Measurements from ENCODE around the gene PSMD1. TPM values are rescaled to one million over a fixed set of nuclear protein-coding genes. Genes with fewer than 3 reads are reported as not detected.

PSMD1 gene
- total RNA-seq, 4 donors from 2014 or later = 53.9 to 86.9 (median 64.4) TPM

DNA sequence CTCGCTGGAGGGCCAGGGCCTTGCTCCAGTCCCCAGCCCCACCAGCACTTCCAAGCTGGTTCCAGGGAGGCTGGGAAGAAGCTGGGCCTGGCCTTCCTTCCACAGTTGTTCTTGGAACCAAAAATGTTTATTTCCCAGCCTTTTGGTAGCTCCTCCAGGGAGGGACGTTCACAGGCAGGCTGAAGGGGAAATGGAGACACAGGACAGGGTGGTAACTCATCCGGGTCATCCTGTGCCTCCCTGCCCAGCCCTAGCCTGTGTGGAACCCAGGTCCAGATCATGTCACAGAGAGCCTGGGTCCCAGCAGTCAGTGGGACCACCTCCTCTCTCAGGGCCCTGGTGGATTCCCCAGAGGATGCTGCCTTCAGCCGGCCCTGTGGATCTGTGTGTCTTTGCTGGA, 129.2 kb downstream of the PSMD1 start:
- no peak for TF ChIP-seq CTCF (IDR thresholded peaks at IDR 0.05; ENCODE audit: low read depth)

- TF ChIP-seq CTCF (IDR thresholded peaks at IDR 0.05; ENCODE audit: low read depth) = no peak
These were observed 129.7 kb downstream of the PSMD1 start for GRCh38 chr2:231186325-231186724.

- TF ChIP-seq CTCF (IDR thresholded peaks at IDR 0.05; ENCODE audit: low read depth) = no peak
These were observed 131.3 kb downstream of the PSMD1 start for GRCh38 chr2:231187736-231188505.

DNA sequence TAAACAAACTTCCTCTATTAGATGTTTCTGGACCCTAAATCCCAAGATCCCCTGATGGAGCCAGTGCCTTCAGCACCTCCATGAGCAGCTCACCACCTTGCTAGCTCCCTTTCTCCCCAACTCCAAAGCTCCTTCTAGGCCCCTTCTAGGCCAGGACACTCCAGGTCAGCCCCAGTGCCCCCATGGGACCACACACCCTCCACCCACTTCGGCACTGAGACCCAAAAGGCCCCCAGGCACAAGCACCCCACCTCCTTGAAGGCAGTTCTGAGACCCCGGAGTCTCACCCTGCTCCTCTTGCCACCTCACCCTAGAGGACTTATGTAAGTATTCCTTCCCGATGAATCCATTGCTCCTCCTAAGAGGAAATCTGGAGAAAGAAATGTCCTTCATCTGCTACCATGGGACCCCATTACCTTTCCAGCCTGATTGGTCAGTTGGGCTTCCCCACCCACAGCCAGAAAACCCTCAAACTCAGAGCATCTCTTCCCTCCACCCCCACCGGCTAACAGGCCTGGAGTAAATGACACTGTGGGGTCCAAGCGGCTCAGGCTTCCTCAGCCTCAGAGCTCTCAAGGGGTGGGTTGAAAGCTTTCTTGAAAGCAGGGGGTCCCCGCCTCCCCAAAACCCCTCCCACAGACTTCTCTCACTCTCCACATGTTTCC, 132.0 kb downstream of the PSMD1 start:
- TF ChIP-seq CTCF (IDR thresholded peaks at IDR 0.05; ENCODE audit: low read depth) = no peak

DNA sequence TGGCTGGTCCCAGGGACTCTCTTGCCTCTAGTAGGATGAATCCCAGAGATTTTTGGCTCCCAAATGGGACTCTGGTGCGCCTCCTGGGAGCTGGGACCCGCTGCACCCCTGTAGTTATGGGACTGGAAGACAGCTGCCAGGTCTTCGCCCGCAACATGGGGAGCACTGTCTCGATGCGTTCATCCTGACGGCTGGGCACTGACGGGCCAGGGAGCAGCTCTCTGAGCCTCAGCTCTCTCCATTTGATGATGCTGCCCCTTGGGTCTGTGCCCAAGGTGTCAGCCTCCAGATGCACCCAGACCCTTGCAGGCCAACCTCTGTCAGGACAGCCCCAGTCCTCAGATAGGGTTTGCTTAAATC, 132.5 kb downstream of the PSMD1 start:
- no peak for TF ChIP-seq CTCF (IDR thresholded peaks at IDR 0.05; ENCODE audit: low read depth)

DNA sequence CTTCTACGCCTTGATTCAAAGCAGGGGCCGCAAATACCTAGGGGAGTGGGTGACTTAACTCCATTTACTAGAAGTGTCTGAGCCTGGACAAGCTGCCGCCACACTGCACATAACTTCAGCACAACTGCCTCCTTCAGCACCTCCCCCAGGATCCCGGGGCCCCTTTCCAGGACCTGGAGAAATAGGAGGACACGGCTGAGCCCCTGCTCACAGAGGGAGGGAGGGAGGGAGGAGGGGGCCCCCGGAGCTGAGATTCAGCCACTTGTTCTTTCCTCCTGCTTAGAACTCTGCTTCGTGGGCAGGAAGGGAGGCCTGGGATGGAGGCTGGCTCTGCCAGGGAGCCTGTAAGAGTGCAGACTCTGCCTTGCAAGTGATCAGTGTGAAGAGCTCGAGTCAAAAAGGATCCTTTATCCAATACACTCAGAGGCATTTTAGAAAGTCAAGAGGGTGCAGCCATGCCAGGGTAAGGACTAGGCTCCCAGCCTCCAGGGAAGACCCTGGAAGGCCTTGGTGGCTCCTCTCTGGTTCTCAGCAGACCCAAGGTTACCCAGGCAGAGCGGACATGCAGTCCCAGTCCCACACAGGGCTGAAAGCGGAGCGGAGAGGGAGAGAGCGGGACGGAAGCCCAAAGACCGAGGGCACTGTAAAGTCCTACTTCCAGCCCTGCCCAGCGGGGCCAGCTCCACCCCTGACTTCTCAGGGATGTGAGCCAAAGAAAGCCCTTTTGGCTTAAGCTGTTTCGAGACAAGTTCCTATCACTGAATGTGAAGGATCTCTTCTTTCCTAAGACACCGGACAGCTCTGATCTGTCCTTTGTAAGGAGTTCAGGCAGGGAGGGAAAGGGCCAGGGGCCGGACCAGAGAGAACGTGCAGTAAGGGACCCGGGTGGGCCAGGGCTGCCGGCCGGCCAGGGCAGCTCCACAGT, 133.2 kb downstream of the PSMD1 start:
- no peak for TF ChIP-seq CTCF (IDR thresholded peaks at IDR 0.05; ENCODE audit: low read depth)
